Measurements from ENCODE around the gene ITGA5. TPM values are rescaled to one million over a fixed set of nuclear protein-coding genes. Genes with fewer than 3 reads are reported as not detected.

Gene ITGA5
- total RNA-seq, 1 experiment from 2014 or later: 12.2 TPM

DNA sequence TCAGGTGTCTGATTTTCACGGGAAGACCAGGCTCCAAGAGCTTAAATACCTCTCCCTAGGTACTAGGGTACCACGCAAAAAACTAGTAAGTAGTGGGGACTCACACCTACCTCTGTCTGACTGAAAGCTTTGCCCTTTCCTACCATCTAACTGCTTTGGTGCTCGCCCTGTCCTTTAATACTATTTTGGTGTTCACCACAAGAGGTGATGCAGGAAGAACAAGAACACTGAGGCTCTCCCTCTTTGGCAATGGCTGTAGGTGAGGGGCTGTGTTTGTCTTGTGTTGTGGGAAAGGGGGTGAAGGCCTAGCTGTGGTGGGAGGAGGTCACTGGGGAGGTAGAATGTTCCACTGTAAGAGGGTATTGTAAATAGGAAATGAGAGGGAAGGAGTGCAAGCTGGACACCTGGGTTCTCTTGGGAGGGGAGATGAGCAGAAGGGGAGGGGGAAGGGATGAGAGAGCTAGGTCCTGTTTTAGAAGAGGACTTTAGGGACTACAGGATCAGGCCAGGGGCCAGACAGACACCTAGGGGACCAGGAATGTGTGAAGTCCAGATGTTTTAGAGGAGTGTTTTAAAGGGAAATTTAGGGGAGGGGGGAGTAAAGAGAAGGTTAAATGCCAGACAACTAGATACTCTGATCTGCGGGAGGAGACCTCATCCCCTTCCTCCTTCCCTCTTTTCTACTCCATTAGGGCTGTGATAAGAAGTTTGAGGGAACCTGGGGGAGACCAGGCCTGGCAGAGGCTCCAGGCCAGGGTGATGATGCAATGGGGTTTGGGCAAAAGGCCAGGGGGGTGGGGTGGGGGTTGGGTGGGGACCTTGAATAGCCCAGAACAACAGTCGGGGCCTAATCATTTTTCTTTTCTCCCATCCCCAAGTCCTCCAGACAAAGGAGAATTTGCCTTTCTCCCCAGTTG is 2.1 kb downstream of the ITGA5 start:
- H4K5ac ChIP-seq (ENCODE audit: insufficient read length, low read depth, low read length): no peak overlapping the region
- no peaks in the 10 kb centered on the region for H3K9me3 ChIP-seq (ENCODE audit: control insufficient read depth, low read depth, low read length)
- TF ChIP-seq, protein P1, sequence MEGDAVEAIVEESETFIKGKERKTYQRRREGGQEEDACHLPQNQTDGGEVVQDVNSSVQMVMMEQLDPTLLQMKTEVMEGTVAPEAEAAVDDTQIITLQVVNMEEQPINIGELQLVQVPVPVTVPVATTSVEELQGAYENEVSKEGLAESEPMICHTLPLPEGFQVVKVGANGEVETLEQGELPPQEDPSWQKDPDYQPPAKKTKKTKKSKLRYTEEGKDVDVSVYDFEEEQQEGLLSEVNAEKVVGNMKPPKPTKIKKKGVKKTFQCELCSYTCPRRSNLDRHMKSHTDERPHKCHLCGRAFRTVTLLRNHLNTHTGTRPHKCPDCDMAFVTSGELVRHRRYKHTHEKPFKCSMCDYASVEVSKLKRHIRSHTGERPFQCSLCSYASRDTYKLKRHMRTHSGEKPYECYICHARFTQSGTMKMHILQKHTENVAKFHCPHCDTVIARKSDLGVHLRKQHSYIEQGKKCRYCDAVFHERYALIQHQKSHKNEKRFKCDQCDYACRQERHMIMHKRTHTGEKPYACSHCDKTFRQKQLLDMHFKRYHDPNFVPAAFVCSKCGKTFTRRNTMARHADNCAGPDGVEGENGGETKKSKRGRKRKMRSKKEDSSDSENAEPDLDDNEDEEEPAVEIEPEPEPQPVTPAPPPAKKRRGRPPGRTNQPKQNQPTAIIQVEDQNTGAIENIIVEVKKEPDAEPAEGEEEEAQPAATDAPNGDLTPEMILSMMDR (conservative IDR thresholded peaks at IDR 0.05): no peak
- peaks cover 16% of the 10 kb centered on the region for H3K23me2 ChIP-seq (ENCODE audit: insufficient read length, low read depth, low read length, poor library complexity, severe bottlenecking)
- no peak overlapping the region for H2BK120ac ChIP-seq (ENCODE audit: low read depth, low read length, poor library complexity, severe bottlenecking)
- H4K8ac ChIP-seq (replicated peaks; ENCODE audit: insufficient read length, low read depth, low read length): no peak overlapping the region
- H3K4ac ChIP-seq (ENCODE audit: low read depth, low read length): no peak overlapping the region
- H3K14ac ChIP-seq (ENCODE audit: insufficient read depth, low read length): no peak overlapping the region
- no peak overlapping the region for H3K56ac ChIP-seq (ENCODE audit: insufficient read length, low read depth, low read length)
- no peak overlapping the region for H3T11ph ChIP-seq (ENCODE audit: low read length)
- H2BK15ac ChIP-seq (ENCODE audit: low read depth, low read length): no peak overlapping the region
- H3K27ac ChIP-seq (ENCODE audit: insufficient read length, low read depth, low read length): no peak overlapping the region
- H3K4me1 ChIP-seq (ENCODE audit: insufficient read depth, low read length): peaks cover 5% of the 10 kb centered on the region; the same call in 1 of the 2 replicates
- no peak for DNase-seq
- H3K18ac ChIP-seq (ENCODE audit: insufficient read length, low read depth, low read length): no peak overlapping the region
- no peaks in the 10 kb centered on the region; a peak in 1 of 7 replicates for H3K36me3 Mint-ChIP-seq (ENCODE audit: insufficient read depth in 1 of 3, low read depth in 3 of 3)
- H3K9me3 Mint-ChIP-seq: no peaks in the 10 kb centered on the region
- H3K27me3 Mint-ChIP-seq (ENCODE audit: low read depth): peaks cover 49% of the 10 kb centered on the region
- no peak overlapping the region for H2BK20ac ChIP-seq (ENCODE audit: low read depth, low read length, poor library complexity, severe bottlenecking)
- no peaks in the 10 kb centered on the region for H3K79me1 ChIP-seq (ENCODE audit: insufficient read depth, low read depth, low read length, poor library complexity, severe bottlenecking)
- no peak overlapping the region for H3K9ac ChIP-seq (ENCODE audit: extremely low read depth, insufficient read length, low read length)
- H4K91ac ChIP-seq (ENCODE audit: insufficient read length, low read depth, low read length): no peak overlapping the region
- H3K4me2 ChIP-seq (ENCODE audit: insufficient read depth, insufficient read length, low read length): no peak overlapping the region
- no peak overlapping the region for H2AFZ ChIP-seq (ENCODE audit: low read length)
- H2BK12ac ChIP-seq (ENCODE audit: insufficient read length, low read depth, low read length): no peak overlapping the region
- WGBS (ENCODE audit: extremely low coverage, insufficient read length, low lambda C conversion rate): no CpG with 5 or more reads among the region's 5 CpGs
- H3K4me3 Mint-ChIP-seq: peak overlapping the region in 1 of 2 experiments; percentile 94; a peak in 3 of 5 replicates
- no peaks in the 10 kb centered on the region for H3K79me2 ChIP-seq (ENCODE audit: insufficient read depth, low read length)
- H3K4me1 Mint-ChIP-seq: peaks cover 41 to 42% of the 10 kb centered on the region in 2 experiments
- H4K20me1 ChIP-seq (ENCODE audit: control insufficient read depth, insufficient read depth, insufficient read length): no peaks in the 10 kb centered on the region
- no peaks in the 10 kb centered on the region; the same call in 1 of the 2 replicates for H3K27me3 ChIP-seq (ENCODE audit: insufficient read depth, low read length)
- no peak overlapping the region for H2AK5ac ChIP-seq (ENCODE audit: insufficient read length, low read length)
- no peak overlapping the region for H2BK5ac ChIP-seq (ENCODE audit: insufficient read length, low read length)
- H3K27ac Mint-ChIP-seq: no peak overlapping the region
- H3K23ac ChIP-seq (ENCODE audit: insufficient read length, low read depth, low read length): no peak overlapping the region
